Karpas-422 (cell line): Measurements from ENCODE around the gene ANO6. TPM values are rescaled to one million over a fixed set of nuclear protein-coding genes. Genes with fewer than 3 reads are reported as not detected.

ENCODE experiments used
- DNase-seq: peaks from one replicate; pipeline ENCODE4 v3.0.0-alpha.2; 2015
- H2AFZ ChIP-seq: fragments of 200-600 bp; sonication (generic); 2 replicates; pipeline ENCODE4 v1.6.1; 2014; ENCODE audit warnings: antibody characterized with exemption, low read length, mixed read lengths
- H3K27ac ChIP-seq: fragments of 200-600 bp; sonication (generic); 2 replicates; pipeline ENCODE4 v1.5.1; 2014; ENCODE audit warnings: mild to moderate bottlenecking, low read length, moderate library complexity
- H3K27me3 ChIP-seq: fragments of 200-600 bp; sonication (generic); 2 replicates; pipeline ENCODE4 v1.6.1; 2014; ENCODE audit warnings: low read length, mixed read lengths
- H3K36me3 ChIP-seq: fragments of 200-600 bp; sonication (generic); 2 replicates; pipeline ENCODE4 v1.6.1; 2014; ENCODE audit warnings: low read length, mixed read lengths; ENCODE audit not compliant: insufficient read depth
- H3K4me1 ChIP-seq: fragments of 200-600 bp; sonication (generic); 2 replicates; pipeline ENCODE4 v1.6.1; 2014; ENCODE audit warnings: mild to moderate bottlenecking, low read length, mixed read lengths
- H3K4me2 ChIP-seq: fragments of 200-600 bp; sonication (generic); 2 replicates; pipeline ENCODE4 v1.6.1; 2014; ENCODE audit warnings: low read length, low read depth, mild to moderate bottlenecking; ENCODE audit not compliant: poor library complexity, severe bottlenecking
- H3K4me3 ChIP-seq: fragments of 200-600 bp; sonication (generic); 2 replicates; pipeline ENCODE4 v1.5.1; 2014; ENCODE audit warnings: mild to moderate bottlenecking, antibody characterized with exemption, low read length, mixed read lengths
- H3K79me2 ChIP-seq: fragments of 200-600 bp; sonication (generic); 2 replicates; pipeline ENCODE4 v1.6.1; 2014; ENCODE audit warnings: mild to moderate bottlenecking, low read length, mixed read lengths
- H3K9ac ChIP-seq: fragments of 200-600 bp; sonication (generic); 2 replicates; pipeline ENCODE4 v1.6.0; 2014; ENCODE audit warnings: low read length
- H3K9me2 ChIP-seq: fragments of 200-600 bp; sonication (generic), shearing (Covaris generic); replicated peaks from 2 replicates; pipeline ENCODE4 v1.6.0; 2014; ENCODE audit warnings: mild to moderate bottlenecking, low read length, moderate library complexity; ENCODE audit not compliant: insufficient read depth
- H3K9me3 ChIP-seq: fragments of 300-700, 200-600 bp; sonication (generic); 2 replicates; pipeline ENCODE4 v1.6.1; 2014; ENCODE audit warnings: low read length, mixed read lengths
- H4K20me1 ChIP-seq: fragments of 200-600 bp; sonication (generic); 2 replicates; pipeline ENCODE4 v1.6.1; 2014; ENCODE audit warnings: mild to moderate bottlenecking, antibody characterized with exemption, low read length, low read depth; ENCODE audit not compliant: insufficient read depth
- total RNA-seq: library from RNA; depleted of rRNA; stranded (reverse); fragments of >200 nt; shearing (Covaris generic); gene quantifications from 2 replicates; pipeline ENCODE4 v1.2.3, GENCODE V29; 2014; ENCODE audit warnings: low replicate concordance

ANO6 gene
- total RNA-seq, 1 experiment from 2014 or later, result 1.1 TPM

GRCh38 chr12:45269412-45269751 is 53.5 kb downstream of the ANO6 start:
- H3K4me1 ChIP-seq, result no peaks in the 10 kb centered on the region
- no peak overlapping the region for H3K4me3 ChIP-seq
- H3K27ac ChIP-seq, result no peak overlapping the region
- no peaks in the 10 kb centered on the region for H3K9me2 ChIP-seq
- no peak overlapping the region for H3K4me2 ChIP-seq
- DNase-seq, result no peak
- no peak overlapping the region for H2AFZ ChIP-seq
- no peaks in the 10 kb centered on the region for H3K79me2 ChIP-seq
- H4K20me1 ChIP-seq, result no peaks in the 10 kb centered on the region
- H3K9me3 ChIP-seq, result no peaks in the 10 kb centered on the region
- H3K36me3 ChIP-seq, result no peaks in the 10 kb centered on the region
- H3K9ac ChIP-seq, result no peak overlapping the region
- H3K27me3 ChIP-seq, result no peaks in the 10 kb centered on the region

DNA sequence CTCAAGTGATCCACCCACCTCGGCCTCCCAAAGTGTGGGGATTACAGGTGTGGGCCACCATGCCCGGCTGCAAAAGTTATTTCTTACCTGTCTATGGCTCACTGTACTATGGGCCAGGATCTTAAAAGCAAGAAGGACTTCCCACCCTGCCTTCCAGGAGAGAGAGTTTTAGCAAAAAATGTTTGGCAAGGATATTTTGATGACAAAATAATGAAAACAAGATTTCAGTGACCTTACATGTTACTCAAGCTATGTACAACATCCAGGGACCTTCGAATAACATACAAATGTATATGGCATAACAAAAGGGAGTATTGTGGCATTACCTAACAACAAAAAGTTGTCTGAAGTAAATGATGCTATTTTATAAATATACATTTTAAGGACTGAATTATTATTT is 55.1 kb downstream of the ANO6 start:
- H3K36me3 ChIP-seq, result no peaks in the 10 kb centered on the region
- no peak overlapping the region for H3K4me2 ChIP-seq
- H4K20me1 ChIP-seq, result no peaks in the 10 kb centered on the region
- H3K27ac ChIP-seq, result no peak overlapping the region
- no peaks in the 10 kb centered on the region for H3K4me1 ChIP-seq
- H3K9me3 ChIP-seq, result no peaks in the 10 kb centered on the region
- no peak overlapping the region for H2AFZ ChIP-seq
- no peak overlapping the region for H3K4me3 ChIP-seq
- no peaks in the 10 kb centered on the region for H3K9me2 ChIP-seq
- H3K79me2 ChIP-seq, result no peaks in the 10 kb centered on the region
- H3K27me3 ChIP-seq, result no peaks in the 10 kb centered on the region
- H3K9ac ChIP-seq, result no peak overlapping the region
- no peak for DNase-seq

DNA sequence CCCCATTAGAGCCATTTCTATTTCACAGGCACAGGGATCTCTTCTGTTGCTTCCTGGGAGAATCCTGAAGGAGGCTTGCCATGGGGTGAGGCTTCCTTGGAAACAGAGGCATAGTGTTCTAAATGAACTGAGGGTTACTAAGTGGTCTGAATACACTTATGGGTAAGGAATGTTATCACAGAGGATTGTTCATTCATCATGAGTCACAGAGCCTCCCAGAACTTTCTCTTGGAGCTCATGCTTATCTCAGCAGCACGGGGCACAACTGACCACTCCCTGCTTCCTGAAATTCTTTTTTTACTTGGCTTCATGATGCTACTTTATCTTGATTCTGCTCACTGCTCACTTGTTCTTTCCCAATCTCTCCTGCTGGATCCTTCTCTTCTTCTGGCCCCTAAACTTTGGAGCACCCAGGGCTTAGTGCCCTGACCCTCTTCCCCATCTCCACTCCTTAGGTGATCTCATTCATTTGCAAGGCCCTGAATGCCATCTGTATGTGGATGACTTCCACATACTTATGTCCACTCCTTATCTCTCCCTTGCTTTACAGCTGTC is 57.9 kb downstream of the ANO6 start:
- no peak overlapping the region for H3K4me2 ChIP-seq
- no peak overlapping the region for H3K9ac ChIP-seq
- no peaks in the 10 kb centered on the region for H3K79me2 ChIP-seq

DNA sequence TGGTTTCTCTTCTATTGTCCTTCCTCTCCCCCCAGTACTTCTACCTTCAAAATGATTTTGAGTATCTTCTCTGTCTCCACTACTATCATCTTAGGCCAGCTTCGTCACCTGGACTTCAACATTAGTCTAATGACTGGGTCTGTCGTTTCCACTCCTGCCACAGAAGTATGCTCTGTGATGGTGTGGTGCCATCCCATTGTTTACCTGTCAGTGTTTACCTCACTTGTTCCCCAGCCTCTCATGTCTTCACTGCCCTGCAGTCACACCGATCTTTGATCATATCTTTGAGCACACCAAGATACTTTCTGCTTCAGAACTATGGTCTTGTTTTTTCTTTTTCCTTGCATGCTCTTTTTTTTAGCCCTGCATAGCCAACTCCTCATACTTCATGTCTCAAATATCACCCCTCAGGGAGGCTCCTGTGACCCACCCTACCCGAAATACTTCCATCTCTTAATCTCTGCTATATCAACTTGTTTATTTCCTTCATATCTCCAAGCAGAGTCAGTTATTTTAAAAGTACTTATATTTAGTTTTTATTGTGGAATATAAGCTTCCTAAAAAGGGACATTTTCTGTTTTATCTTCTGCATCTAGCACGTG is 60.4 kb downstream of the ANO6 start:
- H3K79me2 ChIP-seq, result no peaks in the 10 kb centered on the region
- H4K20me1 ChIP-seq, result no peaks in the 10 kb centered on the region
- no peaks in the 10 kb centered on the region for H3K4me1 ChIP-seq
- H3K27me3 ChIP-seq, result no peaks in the 10 kb centered on the region
- no peak overlapping the region for H3K27ac ChIP-seq
- H2AFZ ChIP-seq, result no peak overlapping the region
- no peaks in the 10 kb centered on the region for H3K9me3 ChIP-seq
- no peak for DNase-seq
- H3K9ac ChIP-seq, result no peak overlapping the region
- H3K4me3 ChIP-seq, result no peak overlapping the region
- no peaks in the 10 kb centered on the region for H3K9me2 ChIP-seq
- no peak overlapping the region for H3K4me2 ChIP-seq
- H3K36me3 ChIP-seq, result no peaks in the 10 kb centered on the region

More for the DNA sequence above, 57.9 kb downstream of the ANO6 start:
- Histone ChIP-seq H3K9me2 (no peaks in the 10 kb centered on the region), H3K4me3 (no peak overlapping the region), H3K27me3 (no peaks in the 10 kb centered on the region), H3K9me3 (no peaks in the 10 kb centered on the region), H3K4me1 (no peaks in the 10 kb centered on the region), H4K20me1 (no peaks in the 10 kb centered on the region), H3K36me3 (no peaks in the 10 kb centered on the region), H3K27ac (no peak overlapping the region), H2AFZ (no peak overlapping the region)
- no peak for DNase-seq

GRCh38 chr12:45278447-45278846 is 62.6 kb downstream of the ANO6 start:
- Histone ChIP-seq H3K27me3 (0 out of 2 replicates have a peak, but pooled peaks cover 2% of the 10 kb centered on the region), H3K9me2 (no peaks in the 10 kb centered on the region), H3K9ac (no peak overlapping the region), H3K4me1 (no peaks in the 10 kb centered on the region), H3K36me3 (no peaks in the 10 kb centered on the region), H3K4me3 (no peak overlapping the region), H3K79me2 (no peaks in the 10 kb centered on the region), H3K4me2 (no peak overlapping the region), H3K27ac (no peak overlapping the region), H4K20me1 (no peaks in the 10 kb centered on the region), H2AFZ (no peak overlapping the region), H3K9me3 (no peaks in the 10 kb centered on the region)
- DNase-seq, result no peak

GRCh38 chr12:45279931-45280830 is 64.3 kb downstream of the ANO6 start:
- no peak overlapping the region for H3K9ac ChIP-seq

DNA sequence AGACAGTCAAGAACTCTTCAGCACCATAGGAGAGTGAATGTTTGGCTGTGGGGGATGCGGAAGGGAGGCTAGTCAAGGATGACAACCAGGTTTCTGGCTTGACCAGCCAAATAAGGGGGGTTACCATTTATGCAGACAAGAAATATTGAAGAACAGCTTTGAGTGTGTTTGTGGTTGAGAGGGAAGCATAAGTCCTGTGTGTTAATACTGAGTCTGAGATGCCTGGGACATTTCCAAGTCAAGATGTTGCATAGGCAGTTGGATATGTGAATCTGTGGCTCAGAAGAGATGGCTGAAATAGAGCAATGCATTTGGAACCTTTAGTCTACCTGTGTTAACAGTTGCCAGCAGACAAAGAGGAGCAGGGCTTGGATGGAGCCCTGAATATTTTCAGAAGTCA is 66.1 kb downstream of the ANO6 start:
- no peak overlapping the region for H3K9ac ChIP-seq
- no peaks in the 10 kb centered on the region for H4K20me1 ChIP-seq
- no peaks in the 10 kb centered on the region for H3K9me2 ChIP-seq
- H3K4me1 ChIP-seq, result no peaks in the 10 kb centered on the region
- no peaks in the 10 kb centered on the region for H3K36me3 ChIP-seq
- H3K4me3 ChIP-seq, result no peak overlapping the region
- no peaks in the 10 kb centered on the region for H3K9me3 ChIP-seq
- no peak for DNase-seq
- H3K4me2 ChIP-seq, result no peak overlapping the region
- H2AFZ ChIP-seq, result no peak overlapping the region
- no peak overlapping the region for H3K27ac ChIP-seq
- no peaks in the 10 kb centered on the region for H3K79me2 ChIP-seq
- 0 out of 2 replicates have a peak, but pooled peaks cover 2% of the 10 kb centered on the region for H3K27me3 ChIP-seq

More at GRCh38 chr12:45279931-45280830, 64.3 kb downstream of the ANO6 start:
- DNase-seq, result no peak
- no peaks in the 10 kb centered on the region for H3K36me3 ChIP-seq
- no peaks in the 10 kb centered on the region for H4K20me1 ChIP-seq
- H3K4me3 ChIP-seq, result no peak overlapping the region
- H3K27ac ChIP-seq, result no peak overlapping the region
- H3K79me2 ChIP-seq, result no peaks in the 10 kb centered on the region
- H3K4me1 ChIP-seq, result no peaks in the 10 kb centered on the region
- H3K9me2 ChIP-seq, result no peaks in the 10 kb centered on the region
- no peaks in the 10 kb centered on the region for H3K9me3 ChIP-seq
- H2AFZ ChIP-seq, result no peak overlapping the region
- H3K4me2 ChIP-seq, result no peak overlapping the region
- 0 out of 2 replicates have a peak, but pooled peaks cover 2% of the 10 kb centered on the region for H3K27me3 ChIP-seq

DNA sequence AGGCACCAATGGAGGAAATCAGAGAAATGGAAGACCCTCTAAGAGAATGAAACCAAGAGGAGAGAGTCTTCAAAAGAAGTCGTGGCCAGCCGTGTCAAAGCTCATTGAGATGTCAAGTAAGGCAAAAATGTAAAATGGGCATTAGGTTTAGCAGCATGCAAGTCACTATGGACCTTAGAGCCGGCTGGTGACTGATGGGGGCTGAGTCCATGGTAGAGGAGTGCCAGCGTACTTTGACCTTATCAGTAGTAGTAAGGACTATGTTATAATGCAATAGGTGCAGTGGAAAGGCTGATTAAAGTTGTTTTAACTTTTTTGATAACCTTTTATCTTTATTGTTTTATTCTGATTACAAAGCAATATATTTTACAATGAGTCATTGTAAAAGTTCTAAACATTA is 66.5 kb downstream of the ANO6 start:
- no peak overlapping the region for H3K27ac ChIP-seq
- H3K4me3 ChIP-seq, result no peak overlapping the region
- H3K9me3 ChIP-seq, result no peaks in the 10 kb centered on the region
- no peak for DNase-seq
- no peak overlapping the region for H3K9ac ChIP-seq
- no peaks in the 10 kb centered on the region for H4K20me1 ChIP-seq
- H3K27me3 ChIP-seq, result 0 out of 2 replicates have a peak, but pooled peaks cover 2% of the 10 kb centered on the region
- no peak overlapping the region for H2AFZ ChIP-seq
- H3K4me1 ChIP-seq, result no peaks in the 10 kb centered on the region
- H3K36me3 ChIP-seq, result no peaks in the 10 kb centered on the region
- no peaks in the 10 kb centered on the region for H3K9me2 ChIP-seq
- H3K4me2 ChIP-seq, result no peak overlapping the region
- H3K79me2 ChIP-seq, result no peaks in the 10 kb centered on the region
